Measurements from ENCODE around the gene CYB5R2. TPM values are rescaled to one million over a fixed set of nuclear protein-coding genes. Genes with fewer than 3 reads are reported as not detected.

The CYB5R2 gene
- total and polyA plus RNA-seq, 2 donors (not counting 1 experiment from before 2014, with no cell fraction given) = 16.2 to 22.5 TPM

- TF ChIP-seq EZH2 (IDR thresholded peaks at IDR 0.05; ENCODE audit: low read length, missing control alignments) (no peak), CTCF (conservative IDR thresholded peaks at IDR 0.05 in 1 of 2, IDR thresholded peaks at IDR 0.05 in 1 of 2; ENCODE audit: low read depth in 1 of 2, low read length in 2 of 2) (no peak)
- H3K27me3 ChIP-seq (ENCODE audit: control insufficient read depth, insufficient read depth, low read length) = no peaks in the 10 kb centered on the region
- H3K9me3 ChIP-seq (ENCODE audit: control insufficient read depth, insufficient read depth, low read depth, low read length) = no peaks in the 10 kb centered on the region
- no peaks in the 10 kb centered on the region for H3K79me2 ChIP-seq (ENCODE audit: control insufficient read depth, insufficient read depth, low read length)
- no peak overlapping the region for H3K4me3 ChIP-seq (replicated peaks in 1 of 4; ENCODE audit: control extremely low read depth in 1 of 4, insufficient read depth in 1 of 4, low read depth in 3 of 4, low read length in 4 of 4)
- no peak overlapping the region for H2AFZ ChIP-seq (ENCODE audit: low read length)
- H3K27ac ChIP-seq (ENCODE audit: insufficient read depth, low read length) = no peak overlapping the region
- H3K9ac ChIP-seq (ENCODE audit: insufficient read depth, low read length) = no peak overlapping the region
- H3K36me3 ChIP-seq (ENCODE audit: control insufficient read depth, insufficient read depth, low read length) = no peaks in the 10 kb centered on the region
- no peaks in the 10 kb centered on the region for H4K20me1 ChIP-seq (ENCODE audit: control insufficient read depth, extremely low read depth, insufficient read depth, low read length)
- no peaks in the 10 kb centered on the region for H3K4me1 ChIP-seq (ENCODE audit: control insufficient read depth, extremely low read depth, insufficient read depth, low read length)
- H3K4me2 ChIP-seq (ENCODE audit: extremely low read depth, insufficient read depth, low read length) = no peak overlapping the region
- DNase-seq (ENCODE audit: low read depth in 2 of 2) = no peak
These were observed 43.3 kb downstream of the CYB5R2 start for GRCh38 chr11:7630002-7630401.

- Histone ChIP-seq H3K27ac (ENCODE audit: insufficient read depth, low read length) (no peak overlapping the region), H3K4me1 (ENCODE audit: control insufficient read depth, extremely low read depth, insufficient read depth, low read length) (no peaks in the 10 kb centered on the region), H4K20me1 (ENCODE audit: control insufficient read depth, extremely low read depth, insufficient read depth, low read length) (no peaks in the 10 kb centered on the region), H3K4me3 (replicated peaks in 1 of 4; ENCODE audit: control extremely low read depth in 1 of 4, insufficient read depth in 1 of 4, low read depth in 3 of 4, low read length in 4 of 4) (no peak overlapping the region), H3K9me3 (ENCODE audit: control insufficient read depth, insufficient read depth, low read depth, low read length) (no peaks in the 10 kb centered on the region), H3K4me2 (ENCODE audit: extremely low read depth, insufficient read depth, low read length) (no peak overlapping the region), H3K79me2 (ENCODE audit: control insufficient read depth, insufficient read depth, low read length) (no peaks in the 10 kb centered on the region), H2AFZ (ENCODE audit: low read length) (no peak overlapping the region), H3K36me3 (ENCODE audit: control insufficient read depth, insufficient read depth, low read length) (no peaks in the 10 kb centered on the region), H3K9ac (ENCODE audit: insufficient read depth, low read length) (no peak overlapping the region), H3K27me3 (ENCODE audit: control insufficient read depth, insufficient read depth, low read length) (no peaks in the 10 kb centered on the region)
- DNase-seq (ENCODE audit: low read depth in 2 of 2) = no peak
- no peak for TF ChIP-seq CTCF (conservative IDR thresholded peaks at IDR 0.05 in 1 of 2, IDR thresholded peaks at IDR 0.05 in 1 of 2; ENCODE audit: low read depth in 1 of 2, low read length in 2 of 2)
- no peak for TF ChIP-seq EZH2 (IDR thresholded peaks at IDR 0.05; ENCODE audit: low read length, missing control alignments)
These were observed 44.6 kb downstream of the CYB5R2 start for GRCh38 chr11:7628660-7629059.

GRCh38 chr11:7622721-7623120, 50.6 kb downstream of the CYB5R2 start:
- H3K4me3 ChIP-seq (replicated peaks in 1 of 4; ENCODE audit: control extremely low read depth in 1 of 4, insufficient read depth in 1 of 4, low read depth in 3 of 4, low read length in 4 of 4) = no peak overlapping the region
- no peak overlapping the region for H3K9ac ChIP-seq (ENCODE audit: insufficient read depth, low read length)
- H4K20me1 ChIP-seq (ENCODE audit: control insufficient read depth, extremely low read depth, insufficient read depth, low read length) = no peaks in the 10 kb centered on the region

More at GRCh38 chr11:7622721-7623120, 50.6 kb downstream of the CYB5R2 start:
- TF ChIP-seq CTCF (conservative IDR thresholded peaks at IDR 0.05 in 1 of 2, IDR thresholded peaks at IDR 0.05 in 1 of 2; ENCODE audit: low read depth in 1 of 2, low read length in 2 of 2) (no peak), EZH2 (IDR thresholded peaks at IDR 0.05; ENCODE audit: low read length, missing control alignments) (no peak)
- no peaks in the 10 kb centered on the region for H3K36me3 ChIP-seq (ENCODE audit: control insufficient read depth, insufficient read depth, low read length)
- DNase-seq (ENCODE audit: low read depth in 2 of 2) = no peak
- H3K27ac ChIP-seq (ENCODE audit: insufficient read depth, low read length) = no peak overlapping the region
- no peak overlapping the region for H3K4me2 ChIP-seq (ENCODE audit: extremely low read depth, insufficient read depth, low read length)
- H3K27me3 ChIP-seq (ENCODE audit: control insufficient read depth, insufficient read depth, low read length) = no peaks in the 10 kb centered on the region
- no peaks in the 10 kb centered on the region for H3K9me3 ChIP-seq (ENCODE audit: control insufficient read depth, insufficient read depth, low read depth, low read length)
- H3K4me1 ChIP-seq (ENCODE audit: control insufficient read depth, extremely low read depth, insufficient read depth, low read length) = no peaks in the 10 kb centered on the region
- no peaks in the 10 kb centered on the region for H3K79me2 ChIP-seq (ENCODE audit: control insufficient read depth, insufficient read depth, low read length)
- no peak overlapping the region for H2AFZ ChIP-seq (ENCODE audit: low read length)

Measured in fibroblast of lung (primary cell).